Tibial nerve (tissue), 4 donors: ENCODE results near the gene FBXL3. TPM values are rescaled to one million over a fixed set of nuclear protein-coding genes. Genes with fewer than 3 reads are reported as not detected.
"Not testable (repeated sequence)": the region's sequence is repeated elsewhere in the genome, so short reads cannot be mapped to it uniquely, and the experiment has no call there.

Source experiments
- DNase-seq, 2 donors: peaks; one replicate each; pipeline ENCODE4 v3.0.0-alpha.2; 2019; ENCODE audit warnings: low spot score in 2 of 2
- H3K27ac ChIP-seq, 4 donors: fragments of 200-600 bp; sonication (generic) in 3 of 4; one replicate each; pipeline ENCODE4 v1.5.1; 2017 to 2019; ENCODE audit warnings: mild to moderate bottlenecking in 1 of 4
- H3K27me3 ChIP-seq, 2 donors: fragments of 200-600 bp; sonication (generic) in 1 of 2; one replicate each; pipeline versions ENCODE4 v1.5.1 to v1.6.0; 2017 to 2019
- H3K36me3 ChIP-seq, 3 donors: fragments of 200-600 bp; sonication (generic); one replicate each; pipeline ENCODE4 v1.5.1; 2018 to 2019
- H3K4me1 ChIP-seq, 4 donors: fragments of 200-600 bp; sonication (generic) in 3 of 4; one replicate each; pipeline ENCODE4 v1.5.1; 2017 to 2019
- H3K4me3 ChIP-seq, 4 donors: fragments of 200-600 bp; sonication (generic) in 3 of 4; one replicate each; pipeline ENCODE4 v1.5.1; 2017 to 2019; ENCODE audit warnings: mild to moderate bottlenecking in 1 of 4, moderate library complexity in 1 of 4
- H3K9me3 ChIP-seq, 4 donors: fragments of 200-600 bp; sonication (generic) in 3 of 4; one replicate each; pipeline ENCODE4 v1.5.1; 2017 to 2019
- CTCF ChIP-seq, 5 experiments: fragments of 200-600 bp in 3 of 5; fragments of 450-650 bp in 2 of 5; sonication (generic) in 3 of 5; IDR thresholded peaks; one replicate each; pipeline ENCODE4 v1.5.1; 2016 to 2019; ENCODE audit warnings: antibody characterized with exemption in 5 of 5, mild to moderate bottlenecking in 3 of 5, moderate library complexity in 2 of 5
- EP300 ChIP-seq, 2 donors: sonication (generic); formaldehyde crosslinking; IDR thresholded peaks; one replicate each; pipeline ENCODE4 v1.6.1; 2017; ENCODE audit warnings: antibody characterized with exemption in 2 of 2, mild to moderate bottlenecking in 1 of 2
- POLR2A ChIP-seq, 2 donors: fragments of 450-650 bp; IDR thresholded peaks; one replicate each; pipeline ENCODE4 v1.6.1; 2017; ENCODE audit warnings: antibody characterized with exemption in 2 of 2, mild to moderate bottlenecking in 2 of 2, moderate library complexity in 2 of 2
- WGBS, 2 donors: methylation state at CpG; one replicate each; pipeline ENCODE4 v1.1.5; 2018; 5-methylcytosine and 5-hydroxymethylcytosine counted together
- total RNA-seq, 4 donors: library from RNA; depleted of rRNA; stranded (reverse); fragments of >200 nt; gene quantifications; one replicate each; pipeline ENCODE4 v1.1.0, GENCODE V29; 2016

The FBXL3 gene
- total RNA-seq, 4 donors from 2014 or later = 156 to 223 (median 175) TPM

GRCh38 chr13:77016251-77016812 lies 10.6 kb downstream of the FBXL3 start:
- no peak for DNase-seq
- Histone ChIP-seq H3K27ac (peak overlapping the region; percentile 6 to 95 (median 62)), H3K4me1 (peaks cover 9 to 89% (median 43%) of the 10 kb centered on the region in 4 donors), H3K27me3 (no peaks in the 10 kb centered on the region), H3K9me3 (no peaks in the 10 kb centered on the region), H3K4me3 (peak overlapping the region in 1 of 4 donors; percentile 2), H3K36me3 (peaks cover 0 to 60% (median 26%) of the 10 kb centered on the region in 3 donors)
- no peak for TF ChIP-seq EP300 (IDR thresholded peaks at IDR 0.05)
- TF ChIP-seq POLR2A (IDR thresholded peaks at IDR 0.05) = no peak
- no peak for TF ChIP-seq CTCF (IDR thresholded peaks at IDR 0.05)
- WGBS, 2 donors = 64 to 69% methylated on average over 3 of the region's 3 CpGs

GRCh38 chr13:77014906-77015685 lies 11.9 kb downstream of the FBXL3 start:
- Histone ChIP-seq H3K4me3 (no peak overlapping the region), H3K36me3 (peaks cover 3 to 72% (median 31%) of the 10 kb centered on the region in 3 donors), H3K4me1 (peaks cover 9 to 77% (median 31%) of the 10 kb centered on the region in 4 donors), H3K27ac (peak overlapping the region; percentile 15 to 95 (median 62)), H3K27me3 (no peaks in the 10 kb centered on the region), H3K9me3 (no peaks in the 10 kb centered on the region)
- no peak for TF ChIP-seq EP300 (IDR thresholded peaks at IDR 0.05)
- no peak for TF ChIP-seq CTCF (IDR thresholded peaks at IDR 0.05)
- no peak for TF ChIP-seq POLR2A (IDR thresholded peaks at IDR 0.05)
- WGBS, 2 donors = 97 to 99% methylated on average over 2 of the region's 2 CpGs
- no peak for DNase-seq

GRCh38 chr13:77013853-77014542 lies 13.0 kb downstream of the FBXL3 start:
- Histone ChIP-seq H3K27ac (peak overlapping the region in 2 of 4 donors; percentile 29 to 86), H3K36me3 (peaks cover 3 to 83% (median 33%) of the 10 kb centered on the region in 3 donors), H3K27me3 (no peaks in the 10 kb centered on the region), H3K4me3 (no peak overlapping the region), H3K9me3 (no peaks in the 10 kb centered on the region), H3K4me1 (peaks cover 9 to 69% (median 23%) of the 10 kb centered on the region in 4 donors)
- TF ChIP-seq CTCF (IDR thresholded peaks at IDR 0.05) = no peak
- TF ChIP-seq POLR2A (IDR thresholded peaks at IDR 0.05) = no peak
- no peak for TF ChIP-seq EP300 (IDR thresholded peaks at IDR 0.05)
- DNase-seq = no peak
- WGBS, 2 donors = 68 to 75% methylated on average over 2 of the region's 2 CpGs

GRCh38 chr13:77009719-77010118 lies 17.2 kb downstream of the FBXL3 start:
- WGBS, 2 donors = 94 to 98% methylated on average over 5 of the region's 5 CpGs
- peaks cover under 1 to 68% (median 5%) of the 10 kb centered on the region in 4 donors for H3K4me1 ChIP-seq
- H3K36me3 ChIP-seq = peaks cover 3 to 85% (median 32%) of the 10 kb centered on the region in 3 donors

GRCh38 chr13:77009011-77009410 lies 17.9 kb downstream of the FBXL3 start:
- TF ChIP-seq CTCF (IDR thresholded peaks at IDR 0.05) = no peak
- TF ChIP-seq POLR2A (IDR thresholded peaks at IDR 0.05) = no peak
- no peak for TF ChIP-seq EP300 (IDR thresholded peaks at IDR 0.05)
- H3K27ac ChIP-seq = no peak overlapping the region

More at GRCh38 chr13:77009719-77010118, 17.2 kb downstream of the FBXL3 start:
- not testable (repeated sequence) for H3K9me3 ChIP-seq, H3K27me3 ChIP-seq, H3K4me3 ChIP-seq, H3K27ac ChIP-seq, DNase-seq

GRCh38 chr13:77008337-77008736 lies 18.6 kb downstream of the FBXL3 start:
- not testable (repeated sequence) for H3K27me3 ChIP-seq, H3K9me3 ChIP-seq, H3K4me3 ChIP-seq, DNase-seq
- peaks cover 0 to 69% (median 0%) of the 10 kb centered on the region in 4 donors for H3K4me1 ChIP-seq
- WGBS, 2 donors = 93% methylated on average over 4 of the region's 4 CpGs
- H3K27ac ChIP-seq = peak overlapping the region in 2 of 4 donors; percentile 8 to 20
- peaks cover 3 to 77% (median 18%) of the 10 kb centered on the region in 3 donors for H3K36me3 ChIP-seq

More at GRCh38 chr13:77009011-77009410, 17.9 kb downstream of the FBXL3 start:
- 96 to 100% methylated on average over 2 of the region's 2 CpGs for WGBS, 2 donors
- Histone ChIP-seq H3K27me3 (no peaks in the 10 kb centered on the region), H3K4me1 (peaks cover 0 to 68% (median 0%) of the 10 kb centered on the region in 4 donors), H3K9me3 (no peaks in the 10 kb centered on the region), H3K4me3 (no peak overlapping the region), H3K36me3 (peaks cover 3 to 77% (median 25%) of the 10 kb centered on the region in 3 donors)
- DNase-seq = no peak
